Gastrocnemius medialis (tissue), 4 donors: Measurements from ENCODE around the gene PEA15. TPM values are rescaled to one million over a fixed set of nuclear protein-coding genes. Genes with fewer than 3 reads are reported as not detected.

ENCODE experiments used
- ATAC-seq, 2 donors: fragments of 150-250 bp; one replicate each; pipeline ENCODE4 v1.9.1; 2016
- DNase-seq, 2 donors: peaks; one replicate each; pipeline ENCODE4 v3.0.0-alpha.2; 2019
- H3K27ac ChIP-seq, 4 donors: fragments of 200-600 bp; sonication (generic); 1 replicate in 1 of 4; 2 replicates in 3 of 4; pipeline ENCODE4 v1.5.1; 2016 to 2018; ENCODE audit warnings: mild to moderate bottlenecking in 2 of 4, moderate library complexity in 1 of 4
- H3K27me3 ChIP-seq, 3 donors: fragments of 200-600 bp; sonication (generic) in 2 of 3; 1 replicate in 1 of 3; 2 replicates in 2 of 3; pipeline versions ENCODE4 v1.5.1 to v1.6.0; 2016 to 2019; ENCODE audit warnings: mild to moderate bottlenecking in 1 of 3, moderate library complexity in 1 of 3
- H3K36me3 ChIP-seq, 2 donors: fragments of 200-600 bp; sonication (generic) in 1 of 2; one replicate each; pipeline ENCODE4 v1.5.1; 2017 to 2018
- H3K4me1 ChIP-seq, 2 donors: fragments of 200-600 bp; sonication (generic) in 1 of 2; one replicate each; pipeline ENCODE4 v1.5.1; 2016 to 2017; ENCODE audit warnings: mild to moderate bottlenecking in 2 of 2
- H3K4me3 ChIP-seq, 4 donors: fragments of 200-600 bp; sonication (generic) in 3 of 4; 1 replicate in 1 of 4; 2 replicates in 3 of 4; pipeline ENCODE4 v1.5.1; 2016 to 2019; ENCODE audit warnings: mild to moderate bottlenecking in 2 of 4
- H3K9me3 ChIP-seq, 3 donors: fragments of 200-600 bp; sonication (generic) in 2 of 3; 1 replicate in 1 of 3; 2 replicates in 2 of 3; pipeline ENCODE4 v1.5.1; 2016 to 2019
- POLR2A ChIP-seq, 2 donors: fragments of 450-650 bp; IDR thresholded peaks; one replicate each; pipeline ENCODE4 v1.6.1; 2017; ENCODE audit warnings: antibody characterized with exemption in 2 of 2, mild to moderate bottlenecking in 2 of 2, moderate library complexity in 2 of 2
- in situ Hi-C, 4 donors: fragments of 200-750 bp; cut with MboI; loops; one replicate each; pipeline versions ENCODE4 v1.15.0 to v1.8.0; 2017; ENCODE audit warnings: low sequenced_read_pairs in 4 of 4
- intact Hi-C: fragments of 100-400 bp; cut with DNase I; formaldehyde crosslinking; loops from one replicate; pipeline ENCODE4 v1.15.1; 2023; ENCODE audit warnings: low total_unique reads
- total RNA-seq, 4 donors: library from RNA; depleted of rRNA; stranded (reverse); fragments of >200 nt; gene quantifications; one replicate each; pipeline versions ENCODE4 v1.1.0 to v1.2.3, GENCODE V29; 2016
- TF ChIP-seq, protein P1 (sequence below), 5 experiments: fragments of 450-650 bp in 3 of 5; fragments of 200-600 bp in 2 of 5; sonication (generic) in 2 of 5; IDR thresholded peaks in 4 of 5; conservative IDR thresholded peaks in 1 of 5; 1 replicate in 4 of 5; 2 replicates in 1 of 5; pipeline ENCODE4 v1.5.1; 2016 to 2019; ENCODE audit warnings: antibody characterized with exemption in 5 of 5, mild to moderate bottlenecking in 3 of 5, moderate library complexity in 3 of 5

The PEA15 gene
- total RNA-seq, 4 donors from 2014 or later: 10.5 to 34.7 (median 27.2) TPM

GRCh38 chr1:160163615-160164014 is 41.6 kb upstream of the PEA15 start:
- no peak overlapping the region for H3K4me3 ChIP-seq
- TF ChIP-seq, protein P1, sequence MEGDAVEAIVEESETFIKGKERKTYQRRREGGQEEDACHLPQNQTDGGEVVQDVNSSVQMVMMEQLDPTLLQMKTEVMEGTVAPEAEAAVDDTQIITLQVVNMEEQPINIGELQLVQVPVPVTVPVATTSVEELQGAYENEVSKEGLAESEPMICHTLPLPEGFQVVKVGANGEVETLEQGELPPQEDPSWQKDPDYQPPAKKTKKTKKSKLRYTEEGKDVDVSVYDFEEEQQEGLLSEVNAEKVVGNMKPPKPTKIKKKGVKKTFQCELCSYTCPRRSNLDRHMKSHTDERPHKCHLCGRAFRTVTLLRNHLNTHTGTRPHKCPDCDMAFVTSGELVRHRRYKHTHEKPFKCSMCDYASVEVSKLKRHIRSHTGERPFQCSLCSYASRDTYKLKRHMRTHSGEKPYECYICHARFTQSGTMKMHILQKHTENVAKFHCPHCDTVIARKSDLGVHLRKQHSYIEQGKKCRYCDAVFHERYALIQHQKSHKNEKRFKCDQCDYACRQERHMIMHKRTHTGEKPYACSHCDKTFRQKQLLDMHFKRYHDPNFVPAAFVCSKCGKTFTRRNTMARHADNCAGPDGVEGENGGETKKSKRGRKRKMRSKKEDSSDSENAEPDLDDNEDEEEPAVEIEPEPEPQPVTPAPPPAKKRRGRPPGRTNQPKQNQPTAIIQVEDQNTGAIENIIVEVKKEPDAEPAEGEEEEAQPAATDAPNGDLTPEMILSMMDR (IDR thresholded peaks at IDR 0.05 in 4 of 5, conservative IDR thresholded peaks at IDR 0.05 in 1 of 5): no peak
- TF ChIP-seq POLR2A (IDR thresholded peaks at IDR 0.05): no peak
- H3K36me3 ChIP-seq: no peaks in the 10 kb centered on the region
- H3K27me3 ChIP-seq: no peaks in the 10 kb centered on the region
- no peaks in the 10 kb centered on the region for H3K9me3 ChIP-seq
- DNase-seq: no peak
- intact Hi-C loops: loop anchor here (5.0 kb wide), 1 partner anchor 61 kb away; no protein-coding TSS in a partner anchor
- peaks cover 8% of the 10 kb centered on the region in 2 donors for H3K4me1 ChIP-seq
- ATAC-seq: peak in 1 of 2 donors; percentile 28
- in situ Hi-C loops: no loop called here
- H3K27ac ChIP-seq: no peak overlapping the region

- TF ChIP-seq POLR2A (IDR thresholded peaks at IDR 0.05): no peak
- TF ChIP-seq, protein P1 (IDR thresholded peaks at IDR 0.05 in 4 of 5, conservative IDR thresholded peaks at IDR 0.05 in 1 of 5): no peak
- in situ Hi-C loops (no loop called here), intact Hi-C loops (loop anchor here (5.0 kb wide), 1 partner anchor 62 kb away; no protein-coding TSS in a partner anchor)
These were observed 41.1 kb upstream of the PEA15 start for GRCh38 chr1:160164121-160164520.

GRCh38 chr1:160166166-160166868 is 38.9 kb upstream of the PEA15 start:
- H3K36me3 ChIP-seq: no peaks in the 10 kb centered on the region
- intact Hi-C loops: no loop called here
- H3K9me3 ChIP-seq: no peaks in the 10 kb centered on the region
- H3K4me1 ChIP-seq: peaks cover 8 to 20% of the 10 kb centered on the region in 2 donors
- ATAC-seq: no peak
- in situ Hi-C loops: no loop called here
- no peak for DNase-seq
- no peak for TF ChIP-seq POLR2A (IDR thresholded peaks at IDR 0.05)
- TF ChIP-seq, protein P1 (IDR thresholded peaks at IDR 0.05 in 4 of 5, conservative IDR thresholded peaks at IDR 0.05 in 1 of 5): no peak
- H3K4me3 ChIP-seq: no peak overlapping the region
- H3K27me3 ChIP-seq: no peaks in the 10 kb centered on the region
- peak overlapping the region in 3 of 4 donors; percentile 61 to 66 (median 63) for H3K27ac ChIP-seq

More at GRCh38 chr1:160164121-160164520, 41.1 kb upstream of the PEA15 start:
- Histone ChIP-seq H3K27me3 (no peaks in the 10 kb centered on the region), H3K4me1 (peaks cover 8 to 12% of the 10 kb centered on the region in 2 donors), H3K9me3 (no peaks in the 10 kb centered on the region), H3K36me3 (no peaks in the 10 kb centered on the region), H3K4me3 (no peak overlapping the region), H3K27ac (no peak overlapping the region)
- DNase-seq (no peak), ATAC-seq (no peak)

- Histone ChIP-seq H3K27me3 (no peaks in the 10 kb centered on the region), H3K4me1 (peaks cover 8 to 20% of the 10 kb centered on the region in 2 donors), H3K4me3 (no peak overlapping the region), H3K9me3 (no peaks in the 10 kb centered on the region), H3K27ac (no peak overlapping the region), H3K36me3 (no peaks in the 10 kb centered on the region)
- intact Hi-C loops: no loop called here
- no peak for DNase-seq
- TF ChIP-seq, protein P1 (IDR thresholded peaks at IDR 0.05 in 4 of 5, conservative IDR thresholded peaks at IDR 0.05 in 1 of 5): no peak
- TF ChIP-seq POLR2A (IDR thresholded peaks at IDR 0.05): no peak
- in situ Hi-C loops: no loop called here
- no peak for ATAC-seq
These were observed 38.1 kb upstream of the PEA15 start for GRCh38 chr1:160167056-160167455.
